G401 (cell line): ENCODE results near the gene SLC35B4. TPM values are rescaled to one million over a fixed set of nuclear protein-coding genes. Genes with fewer than 3 reads are reported as not detected.

Experiments used
- DNase-seq: peaks from one replicate; pipeline ENCODE4 v3.0.0-alpha.2; 2015; ENCODE audit warnings: low spot score
- in situ Hi-C: cut with HindIII; loops from 2 replicates; pipeline ENCODE4 v1.10.0; 2016; ENCODE audit warnings: low sequenced_read_pairs, mixed read lengths
- total RNA-seq: library from RNA; depleted of rRNA; stranded (reverse); fragments of >200 nt; shearing (Covaris generic); gene quantifications from 2 replicates; pipeline ENCODE4 v1.2.3, GENCODE V29; 2014; rRNA removed

Gene SLC35B4
- 13.9 and 19.8 TPM in 2 replicates for total RNA-seq

GRCh38 chr7:134316539-134317344 lies at the start of gene SLC35B4:
TSS of gene SLC35B4 (minus strand) at chr7:134316930. CDS start at chr7:134316751, 179 bp downstream.
- in situ Hi-C loops: no loop called here

GRCh38 chr7:134366481-134366880 lies 49.8 kb upstream of the SLC35B4 start:
- in situ Hi-C loops: no loop called here
- DNase-seq: no peak

More at GRCh38 chr7:134316539-134317344, at the start of gene SLC35B4:
- peak; percentile 99 for DNase-seq

GRCh38 chr7:134365341-134366054 lies 48.8 kb upstream of the SLC35B4 start:
- in situ Hi-C loops: no loop called here
- DNase-seq: no peak

GRCh38 chr7:134364619-134365037 lies 47.9 kb upstream of the SLC35B4 start:
- in situ Hi-C loops: no loop called here
- no peak for DNase-seq

- in situ Hi-C loops: no loop called here
- DNase-seq: no peak
Measured at GRCh38 chr7:134362587-134363483, 46.1 kb upstream of the SLC35B4 start.

GRCh38 chr7:134359787-134360432 lies 43.2 kb upstream of the SLC35B4 start:
- in situ Hi-C loops: no loop called here
- DNase-seq: no peak

- DNase-seq: no peak
- in situ Hi-C loops: no loop called here
Measured at GRCh38 chr7:134357486-134357885, 40.8 kb upstream of the SLC35B4 start.

- DNase-seq: no peak
- in situ Hi-C loops: no loop called here
Measured at GRCh38 chr7:134356421-134356936, 39.7 kb upstream of the SLC35B4 start.

GRCh38 chr7:134355927-134356326 lies 39.2 kb upstream of the SLC35B4 start:
- in situ Hi-C loops: no loop called here
- DNase-seq: peak; percentile 27

- in situ Hi-C loops: no loop called here
- no peak for DNase-seq
Measured at GRCh38 chr7:134355004-134355525, 38.3 kb upstream of the SLC35B4 start.

GRCh38 chr7:134353411-134353810 lies 36.7 kb upstream of the SLC35B4 start:
- no peak for DNase-seq
- in situ Hi-C loops: no loop called here

GRCh38 chr7:134351424-134351823 lies 34.7 kb upstream of the SLC35B4 start:
- in situ Hi-C loops: no loop called here
- DNase-seq: no peak

- in situ Hi-C loops: no loop called here
- no peak for DNase-seq
Measured at GRCh38 chr7:134350709-134351108, 34.0 kb upstream of the SLC35B4 start.

- in situ Hi-C loops: no loop called here
- no peak for DNase-seq
Measured at GRCh38 chr7:134347567-134347966, 30.8 kb upstream of the SLC35B4 start.

- DNase-seq: peak; percentile 73
- in situ Hi-C loops: no loop called here
Measured at GRCh38 chr7:134343796-134344195, 27.1 kb upstream of the SLC35B4 start.

GRCh38 chr7:134343136-134343535 lies 26.4 kb upstream of the SLC35B4 start:
- in situ Hi-C loops: no loop called here
- DNase-seq: peak; percentile 71

GRCh38 chr7:134339475-134339874 lies 22.7 kb upstream of the SLC35B4 start:
- no peak for DNase-seq
- in situ Hi-C loops: no loop called here

- in situ Hi-C loops: no loop called here
- no peak for DNase-seq
Measured at GRCh38 chr7:134337980-134338379, 21.2 kb upstream of the SLC35B4 start.

- DNase-seq: no peak
- in situ Hi-C loops: no loop called here
Measured at GRCh38 chr7:134334408-134334807, 17.7 kb upstream of the SLC35B4 start.
